Vagina (tissue), 2 donors: ENCODE results near the gene PAPPA2.

ENCODE experiments used
- CTCF ChIP-seq, 3 experiments: fragments of 450-650 bp in 2 of 3; fragments of 200-600 bp in 1 of 3; sonication (generic) in 1 of 3; IDR thresholded peaks; one replicate each; pipeline ENCODE4 v1.5.1; 2017 to 2019; ENCODE audit warnings: antibody characterized with exemption in 3 of 3, mild to moderate bottlenecking in 2 of 3, moderate library complexity in 2 of 3
- POLR2A ChIP-seq, 2 donors: fragments of 450-650 bp; IDR thresholded peaks; one replicate each; pipeline ENCODE4 v1.6.1; 2017; ENCODE audit warnings: antibody characterized with exemption in 2 of 2, mild to moderate bottlenecking in 2 of 2, moderate library complexity in 2 of 2
- POLR2AphosphoS5 ChIP-seq, 2 donors: sonication (generic); formaldehyde crosslinking; IDR thresholded peaks; one replicate each; pipeline ENCODE4 v1.9.0; 2017; ENCODE audit warnings: antibody characterized with exemption in 2 of 2, mild to moderate bottlenecking in 2 of 2, low read depth in 1 of 2; ENCODE audit not compliant: insufficient read depth in 1 of 2

- TF ChIP-seq CTCF (IDR thresholded peaks at IDR 0.05) = no peak
- no peak for TF ChIP-seq POLR2A (IDR thresholded peaks at IDR 0.05)
- TF ChIP-seq POLR2AphosphoS5 (IDR thresholded peaks at IDR 0.05; ENCODE audit: insufficient read depth in 1 of 2, low read depth in 1 of 2) = no peak
These were observed 304.8 kb downstream of the PAPPA2 start for GRCh38 chr1:176767714-176768136.
